ENCODE results near the gene CFAP20.

DNA sequence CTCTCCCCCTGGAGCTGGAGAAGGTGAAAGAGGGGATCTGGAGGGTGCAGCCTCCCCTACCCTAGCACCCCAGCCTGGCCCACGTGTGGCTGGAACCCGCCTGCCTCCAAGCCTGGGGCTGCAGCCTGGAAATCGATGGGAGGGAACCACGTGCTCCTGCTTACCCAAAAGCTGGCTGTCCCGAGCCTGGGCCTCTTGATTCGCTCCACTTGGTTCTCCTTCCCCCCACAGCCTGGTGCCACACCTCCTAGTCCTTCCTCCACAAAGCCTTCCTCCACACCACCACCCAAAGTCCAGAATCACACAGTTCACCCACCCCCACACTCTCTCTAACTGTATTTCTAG lies 29.3 kb downstream of the CFAP20 start:
- TF ChIP-seq, protein P1, sequence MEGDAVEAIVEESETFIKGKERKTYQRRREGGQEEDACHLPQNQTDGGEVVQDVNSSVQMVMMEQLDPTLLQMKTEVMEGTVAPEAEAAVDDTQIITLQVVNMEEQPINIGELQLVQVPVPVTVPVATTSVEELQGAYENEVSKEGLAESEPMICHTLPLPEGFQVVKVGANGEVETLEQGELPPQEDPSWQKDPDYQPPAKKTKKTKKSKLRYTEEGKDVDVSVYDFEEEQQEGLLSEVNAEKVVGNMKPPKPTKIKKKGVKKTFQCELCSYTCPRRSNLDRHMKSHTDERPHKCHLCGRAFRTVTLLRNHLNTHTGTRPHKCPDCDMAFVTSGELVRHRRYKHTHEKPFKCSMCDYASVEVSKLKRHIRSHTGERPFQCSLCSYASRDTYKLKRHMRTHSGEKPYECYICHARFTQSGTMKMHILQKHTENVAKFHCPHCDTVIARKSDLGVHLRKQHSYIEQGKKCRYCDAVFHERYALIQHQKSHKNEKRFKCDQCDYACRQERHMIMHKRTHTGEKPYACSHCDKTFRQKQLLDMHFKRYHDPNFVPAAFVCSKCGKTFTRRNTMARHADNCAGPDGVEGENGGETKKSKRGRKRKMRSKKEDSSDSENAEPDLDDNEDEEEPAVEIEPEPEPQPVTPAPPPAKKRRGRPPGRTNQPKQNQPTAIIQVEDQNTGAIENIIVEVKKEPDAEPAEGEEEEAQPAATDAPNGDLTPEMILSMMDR (conservative IDR thresholded peaks at IDR 0.05): no peak
- no peak for TF ChIP-seq EZH2 (IDR thresholded peaks at IDR 0.05; ENCODE audit: low read depth)

Data from PC-9 (cell line).